HuH-7 (cell line): ENCODE data around the gene DOCK4.

Experiments
- DNase-seq: peaks from one replicate; pipeline ENCODE4 v3.0.0; 2011; ENCODE audit warnings: low spot score

DOCK4 gene

DNA sequence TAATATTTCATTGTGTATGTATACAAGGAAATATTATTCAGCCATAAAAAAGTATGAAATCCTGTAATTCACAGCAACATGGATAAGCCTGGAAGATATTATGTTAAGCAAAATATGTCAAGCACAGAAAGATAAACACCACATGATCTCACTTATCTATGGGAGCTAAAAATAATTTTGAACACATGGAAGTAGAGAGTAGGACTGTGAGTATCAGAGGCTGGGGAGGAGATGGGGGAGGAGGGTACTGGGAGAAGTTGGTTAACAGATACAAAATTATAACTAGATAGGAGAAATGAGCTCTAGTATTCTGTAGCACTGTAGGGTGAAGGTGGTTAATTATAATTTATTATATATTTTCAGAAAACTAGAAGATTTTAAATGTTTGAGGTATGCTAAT lies 132.7 kb downstream of the DOCK4 start:
- DNase-seq: no peak

DNA sequence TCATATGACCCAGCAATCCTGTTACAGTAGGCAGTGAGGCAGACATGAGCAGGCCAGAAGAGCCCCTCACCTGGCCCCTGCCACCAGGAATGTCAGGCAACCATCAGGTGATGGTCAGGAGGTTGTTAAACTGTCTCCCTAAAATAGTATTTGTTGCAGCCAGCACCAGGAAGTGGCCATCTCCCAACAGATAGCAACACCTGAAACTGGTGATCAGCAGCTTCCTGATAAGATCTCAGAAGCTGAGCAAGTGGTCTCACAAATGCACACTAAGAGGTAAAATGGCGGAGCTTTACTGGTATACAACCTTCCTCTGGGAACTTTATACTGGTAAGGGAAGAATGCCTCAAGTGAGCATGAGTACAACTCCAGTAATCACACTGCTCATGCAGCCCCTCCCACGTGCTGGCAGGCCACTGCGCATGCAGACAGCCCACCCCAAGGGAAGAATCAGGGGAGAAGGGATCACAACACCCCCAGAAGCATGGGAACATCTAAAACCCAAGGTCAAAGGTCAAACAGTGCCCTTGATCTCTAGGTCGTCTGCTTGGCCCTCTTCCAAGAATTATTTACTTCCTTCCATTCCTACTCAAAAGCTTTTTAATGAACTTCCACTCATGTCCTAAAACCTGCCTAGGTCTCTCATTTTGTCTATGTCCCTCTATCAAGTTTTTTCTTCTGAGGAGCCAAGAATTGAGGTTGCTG lies 133.5 kb downstream of the DOCK4 start:
- DNase-seq: no peak

DNA sequence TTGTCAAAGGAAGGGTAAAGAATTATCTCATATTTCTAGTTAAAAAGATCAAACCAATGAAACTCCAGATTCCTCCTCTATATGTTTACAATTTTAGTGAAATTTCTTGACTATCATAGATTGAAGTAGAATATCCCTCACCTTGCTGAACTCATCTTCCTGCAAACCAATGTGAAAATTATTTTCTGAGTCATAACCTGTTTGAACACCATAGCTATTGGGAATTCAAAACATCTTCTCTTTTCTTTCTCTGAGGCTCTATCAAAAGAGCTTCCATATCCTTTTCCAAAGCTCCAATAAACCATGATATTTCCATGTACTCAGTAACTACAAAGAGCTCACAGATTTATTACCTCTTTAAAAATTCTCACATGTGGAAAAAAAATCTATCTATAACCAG lies 134.3 kb downstream of the DOCK4 start:
- DNase-seq: no peak

DNA sequence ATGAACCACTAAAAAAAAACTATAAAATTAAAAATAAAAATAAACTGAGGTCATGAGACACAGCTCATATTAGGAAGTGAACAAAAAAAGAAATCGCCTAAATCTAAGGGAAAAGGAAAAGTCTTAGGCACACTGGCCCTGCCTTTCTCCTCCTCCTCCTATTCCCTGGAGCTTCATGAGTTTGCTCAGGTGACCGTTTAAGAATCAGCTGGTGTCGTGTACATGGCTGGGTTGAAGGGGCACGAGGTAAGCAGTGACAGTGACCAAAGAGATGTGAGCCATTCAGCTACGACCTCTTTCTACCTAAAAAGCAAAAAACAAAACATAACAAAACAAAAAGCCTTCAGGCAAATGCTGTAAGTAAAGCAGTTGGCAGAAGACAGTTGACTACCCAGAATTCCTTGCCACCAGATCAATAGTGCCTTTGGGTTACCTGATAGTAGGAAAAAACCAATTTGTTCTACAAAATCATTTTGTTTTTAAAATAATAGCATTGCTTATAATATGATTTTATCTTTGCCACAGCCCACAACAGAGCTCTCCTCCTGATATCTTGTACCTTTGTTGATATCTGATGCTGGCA lies 135.4 kb downstream of the DOCK4 start:
- DNase-seq: no peak

DNA sequence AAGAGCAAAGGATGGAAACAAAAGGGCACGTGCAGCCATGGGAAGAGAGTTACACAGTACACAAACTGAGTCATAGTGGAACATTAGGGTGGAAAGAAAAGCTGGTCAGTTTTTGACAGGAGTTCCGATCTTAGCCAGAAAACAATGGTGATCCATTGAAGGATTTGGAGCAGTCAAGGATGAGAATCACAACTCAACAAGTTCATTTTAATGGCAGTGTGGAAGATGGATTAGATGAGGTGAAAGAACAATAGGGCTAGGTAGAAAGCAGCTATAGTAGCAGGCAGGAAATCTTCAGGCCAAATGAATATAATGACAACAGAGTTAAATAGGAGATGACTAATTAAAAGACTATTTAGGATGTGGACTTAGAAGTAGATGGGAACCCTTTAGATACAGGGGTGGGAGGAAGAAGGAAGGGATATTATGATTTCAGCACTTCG lies 136.3 kb downstream of the DOCK4 start:
- no peak for DNase-seq

DNA sequence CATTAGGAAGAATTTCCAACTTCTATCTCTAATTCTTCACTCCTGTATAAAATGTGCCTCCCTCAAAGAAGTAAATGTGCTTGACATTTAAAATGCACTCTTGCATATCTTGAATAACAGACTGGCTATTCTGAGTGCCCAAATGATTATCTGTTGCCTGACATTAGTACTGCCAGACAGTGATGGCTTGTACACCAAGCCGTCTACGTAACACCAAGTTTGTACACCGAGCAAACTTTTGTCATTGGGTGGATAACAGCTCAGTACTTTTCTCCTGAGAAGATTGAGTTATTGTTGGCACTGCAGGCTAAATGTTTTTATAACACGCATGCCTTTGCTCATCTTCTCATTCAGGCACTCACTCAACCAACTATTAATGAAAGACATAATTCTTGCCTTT lies 137.2 kb downstream of the DOCK4 start:
- DNase-seq: no peak

DNA sequence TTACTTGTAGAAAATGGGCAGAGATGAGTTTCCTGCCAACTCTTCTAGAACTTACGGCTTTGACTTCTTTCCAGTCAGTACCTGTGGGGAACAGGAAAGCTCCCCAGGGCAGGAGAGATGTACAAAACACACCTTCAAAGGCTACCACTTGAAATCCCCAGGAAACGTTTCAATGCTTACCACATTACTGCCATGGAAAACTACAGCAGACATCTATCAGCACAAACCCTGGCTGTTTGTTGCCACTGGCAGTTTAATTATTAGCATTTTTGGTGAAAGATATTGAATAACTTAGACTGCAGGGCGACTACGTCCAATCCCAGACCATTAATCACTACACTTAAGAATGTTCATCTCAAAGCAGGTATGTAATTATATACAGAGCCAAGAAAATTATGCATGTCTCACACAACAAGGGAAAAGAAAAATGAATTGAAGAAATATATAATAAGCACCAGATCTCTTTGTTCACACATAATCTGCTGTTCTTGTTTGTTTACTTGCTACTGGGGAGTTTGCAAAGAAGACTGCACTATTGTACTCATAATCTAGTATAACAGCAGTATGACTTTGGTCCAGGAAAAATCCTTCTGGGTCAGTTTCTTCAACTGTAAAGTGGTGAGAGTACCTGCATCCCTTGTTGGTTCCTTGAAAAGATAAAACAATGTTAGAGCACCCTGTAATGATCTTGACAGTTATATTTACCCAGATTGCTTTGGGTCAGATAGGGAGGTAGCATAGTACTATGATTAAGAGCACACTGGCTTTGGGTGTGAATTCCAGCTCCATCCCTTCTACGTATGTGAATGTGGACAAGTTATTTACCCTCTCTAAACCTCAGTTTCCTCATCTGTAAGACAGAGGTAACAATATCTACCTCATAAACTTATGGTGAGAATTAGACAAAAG lies 138.3 kb downstream of the DOCK4 start:
- no peak for DNase-seq

DNA sequence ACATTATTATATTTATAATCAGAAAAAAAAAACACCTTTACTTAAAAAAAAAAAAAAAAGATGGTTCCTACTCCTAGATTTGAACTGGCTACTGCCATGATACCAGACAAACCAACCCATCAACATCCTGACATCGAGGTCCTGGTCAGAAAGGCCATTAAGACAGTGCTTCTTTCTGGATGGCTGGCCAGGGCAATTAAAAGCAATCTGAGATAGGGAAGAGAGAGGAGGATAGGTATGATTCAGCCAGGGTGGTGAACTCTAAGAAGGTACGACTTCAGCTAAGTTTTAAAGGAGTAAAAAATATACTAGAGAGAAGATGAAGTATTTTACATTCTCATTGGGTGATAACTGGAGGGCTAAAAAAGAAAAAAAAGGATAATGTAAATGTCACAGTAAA lies 139.0 kb downstream of the DOCK4 start:
- no peak for DNase-seq

DNA sequence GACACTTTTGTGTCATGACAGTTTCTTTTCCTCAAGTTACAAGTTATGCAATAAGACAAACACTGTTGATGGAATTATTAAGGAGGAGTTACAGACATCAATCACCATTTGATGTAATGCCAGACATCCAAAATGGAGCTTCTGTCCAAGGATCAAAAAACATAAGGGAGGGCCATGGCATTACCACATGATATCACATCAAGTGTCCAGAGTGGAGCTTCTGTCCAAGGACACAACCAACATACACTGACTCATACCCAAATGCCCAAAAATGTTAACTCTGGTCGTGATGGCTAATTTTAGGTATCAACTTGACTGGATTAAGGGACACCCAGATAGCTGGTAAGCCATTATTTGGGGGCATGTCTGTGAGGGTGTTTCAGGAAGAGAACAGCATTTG lies 140.4 kb downstream of the DOCK4 start:
- DNase-seq: no peak

DNA sequence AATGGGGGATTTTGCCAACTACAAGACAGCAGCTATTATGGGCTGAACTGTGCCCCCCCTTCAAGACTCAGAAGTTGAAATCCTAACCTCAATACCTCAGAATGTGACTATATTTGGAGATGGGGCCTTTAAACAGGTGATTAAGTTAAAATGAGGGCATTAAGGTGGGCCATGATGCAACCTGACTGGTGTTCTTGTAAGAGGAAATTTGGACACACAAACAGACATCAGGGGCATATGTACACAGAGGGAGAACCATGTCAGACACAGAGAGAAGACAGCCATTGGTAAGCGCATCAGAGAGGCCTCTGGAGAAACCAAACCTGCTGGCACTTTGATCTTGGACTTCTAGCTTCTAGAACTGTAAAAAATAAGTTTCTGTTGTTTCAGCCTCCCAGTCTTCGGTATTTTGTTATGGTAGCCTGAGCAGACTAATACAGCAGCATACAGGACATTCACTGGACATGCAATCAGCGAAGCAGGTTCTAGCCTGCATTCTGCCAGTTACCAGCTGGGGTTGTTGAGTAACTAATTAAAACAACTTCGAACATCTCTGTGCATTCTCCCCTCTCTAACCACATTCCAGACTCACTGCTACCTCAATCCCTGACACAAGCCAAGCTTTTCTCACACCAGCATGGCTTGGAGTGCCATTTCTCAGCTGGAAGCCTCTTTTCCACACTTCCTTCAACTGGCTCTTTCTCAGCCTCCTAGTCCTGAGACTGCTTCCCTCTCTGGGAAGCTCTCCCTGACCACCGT lies 141.4 kb downstream of the DOCK4 start:
- no peak for DNase-seq

DNA sequence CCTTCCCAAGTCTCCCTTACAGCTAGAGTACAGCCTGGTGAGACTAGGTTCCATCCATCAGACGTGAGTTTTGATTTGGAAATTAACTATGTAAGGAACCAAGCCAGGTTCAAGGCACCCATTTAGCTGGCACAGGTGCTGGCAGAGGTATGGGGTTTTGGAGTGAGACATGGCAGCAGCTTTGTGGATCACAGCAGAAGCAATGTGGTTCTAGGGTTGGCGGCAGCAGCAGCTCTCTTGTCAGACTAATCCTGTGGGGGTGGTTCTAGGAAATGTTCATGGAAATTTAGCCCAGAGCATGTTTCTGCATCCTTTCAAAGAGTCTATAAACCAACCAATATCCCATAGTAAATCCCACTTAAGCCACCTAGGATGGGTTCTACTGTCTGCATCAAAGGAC lies 142.2 kb downstream of the DOCK4 start:
- DNase-seq: no peak

DNA sequence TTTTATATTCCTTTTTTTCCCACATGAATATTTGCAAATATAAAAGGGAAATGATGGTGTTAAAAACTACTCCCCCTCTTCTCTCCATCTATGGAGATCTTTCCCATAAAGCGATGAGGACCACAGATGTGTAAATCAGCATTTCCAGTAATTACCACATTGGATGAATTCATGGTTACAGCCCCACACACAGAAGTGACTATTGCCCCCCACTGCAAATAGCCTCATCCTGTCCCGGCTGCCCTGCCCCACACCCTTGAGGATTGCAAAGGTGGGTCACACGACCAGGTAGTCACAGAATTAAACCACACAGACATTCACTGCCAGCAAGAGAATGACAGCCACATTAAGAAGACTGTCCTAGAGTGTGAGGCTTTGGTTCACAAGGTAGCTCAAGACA lies 145.1 kb downstream of the DOCK4 start:
- DNase-seq: no peak

DNA sequence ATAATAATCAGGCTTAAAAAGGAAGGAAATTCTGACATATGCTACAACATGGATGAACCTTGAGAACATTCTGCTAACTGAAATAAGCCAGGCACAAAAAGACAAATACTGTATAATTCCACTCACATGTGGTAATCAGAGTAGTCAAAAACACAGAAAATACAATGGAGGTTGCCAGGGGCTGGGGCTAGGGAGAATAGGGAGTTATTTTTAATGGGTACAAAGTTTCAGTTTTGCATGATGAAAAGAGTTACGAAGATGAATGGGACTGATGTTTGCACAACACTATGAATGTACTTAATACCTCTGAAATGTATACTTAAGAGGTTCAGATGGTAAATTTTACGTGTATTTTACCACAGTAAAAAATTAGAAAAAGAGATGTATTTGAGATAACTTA lies 145.6 kb downstream of the DOCK4 start:
- no peak for DNase-seq

DNA sequence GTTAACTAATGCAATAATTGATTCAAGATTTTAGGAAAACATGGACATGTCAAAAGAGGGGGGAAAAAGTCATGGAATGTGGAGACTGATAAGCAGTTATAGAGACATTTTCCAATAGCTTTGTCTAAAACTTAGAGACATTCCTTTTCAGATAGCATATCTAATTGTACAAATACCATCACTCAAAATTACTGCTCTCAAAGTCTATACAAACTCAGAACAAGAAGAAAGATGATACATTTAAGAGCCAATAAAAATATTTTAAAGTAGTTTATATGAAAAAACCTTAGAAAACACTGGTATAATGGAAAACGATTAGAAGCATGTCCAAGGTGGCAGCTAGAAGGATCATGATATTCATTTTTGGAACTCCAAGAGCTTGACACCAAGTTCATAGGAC lies 146.5 kb downstream of the DOCK4 start:
- no peak for DNase-seq

DNA sequence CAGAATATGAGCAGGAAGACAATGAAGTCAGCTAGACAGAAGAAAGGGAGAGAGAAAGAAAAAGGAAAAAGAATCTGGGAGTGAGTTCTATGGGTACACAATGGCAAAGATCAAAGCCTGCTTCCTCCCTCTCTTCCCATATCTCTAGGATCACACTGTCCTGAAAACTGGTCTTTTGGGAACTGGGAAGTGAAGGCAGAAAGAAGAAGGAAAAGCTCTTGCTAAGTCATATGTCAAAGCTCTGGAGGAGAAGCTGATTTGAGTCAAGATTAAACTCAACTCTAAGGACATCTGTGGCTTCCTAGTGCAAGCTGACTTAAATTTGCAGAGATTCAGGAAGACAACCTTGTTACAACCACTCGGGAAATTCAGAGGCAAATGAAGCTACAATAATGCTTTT lies 147.5 kb downstream of the DOCK4 start:
- DNase-seq: no peak

DNA sequence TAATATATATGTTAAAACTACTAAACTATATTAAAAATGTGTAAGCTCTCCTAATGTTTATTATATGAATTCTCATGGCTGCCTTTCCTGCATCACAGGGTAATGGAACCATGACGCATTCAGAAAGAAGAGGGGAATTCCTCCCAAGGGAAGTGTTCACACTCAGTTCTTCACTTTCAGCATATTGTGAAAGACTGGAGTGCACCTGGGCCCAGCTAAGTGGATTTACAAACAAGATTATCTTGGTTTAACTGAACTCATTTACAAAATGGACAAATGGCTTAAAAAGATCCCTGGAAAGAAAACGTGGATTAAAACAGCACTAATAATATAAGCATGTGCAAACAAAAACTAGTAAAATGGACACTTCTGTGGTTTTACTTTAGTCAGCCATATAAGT lies 149.8 kb downstream of the DOCK4 start:
- DNase-seq: peak; percentile 40

DNA sequence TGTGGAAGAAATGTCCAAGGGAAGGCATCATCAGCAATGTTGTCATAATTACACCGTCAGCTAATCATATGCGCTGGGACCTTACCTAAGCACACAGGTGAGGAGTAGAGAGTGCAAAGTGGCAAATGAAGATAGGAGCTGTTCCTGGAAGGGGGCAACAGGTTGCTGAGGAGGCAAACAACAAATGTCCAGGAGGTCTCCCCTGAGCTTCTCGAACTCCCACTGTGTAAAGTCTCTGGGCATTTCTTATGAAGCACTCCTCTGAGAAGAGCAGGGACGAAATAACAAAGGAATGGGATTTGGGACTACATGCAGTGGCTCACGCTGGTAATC lies 152.5 kb downstream of the DOCK4 start:
- DNase-seq: no peak

DNA sequence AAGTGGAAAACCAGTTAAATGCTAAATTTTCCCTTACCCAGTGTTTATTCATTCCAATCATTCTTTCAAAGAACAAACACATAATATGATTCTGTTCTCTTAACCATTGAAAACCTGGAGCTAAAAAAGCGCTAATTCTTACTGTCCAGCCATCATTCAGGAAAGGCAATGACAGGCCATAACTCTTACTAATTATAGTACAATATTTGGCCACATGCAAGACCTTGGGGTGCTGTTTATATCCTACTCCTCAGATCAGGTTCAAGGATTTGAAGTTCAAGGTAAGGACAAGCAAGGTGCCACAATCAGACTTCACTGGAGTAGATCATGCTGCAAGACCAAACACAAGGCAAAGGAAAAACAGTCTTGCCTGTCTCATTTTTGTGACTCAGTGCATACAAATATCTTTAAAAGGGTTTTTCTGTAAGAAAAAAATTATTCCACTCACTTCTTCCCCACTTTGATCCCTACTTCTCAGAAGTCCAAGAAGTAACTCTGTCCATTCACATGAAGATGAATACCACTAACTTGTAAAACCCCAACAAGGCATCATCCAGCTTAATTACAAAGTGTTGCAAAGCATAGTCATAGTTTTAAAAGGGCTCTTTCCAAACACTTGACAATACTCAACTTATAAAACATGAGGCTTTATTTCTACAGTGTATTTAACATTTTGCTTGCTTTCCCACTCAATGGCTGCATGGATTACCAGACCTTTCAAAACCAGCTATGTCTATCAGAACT lies 153.0 kb downstream of the DOCK4 start:
- no peak for DNase-seq

DNA sequence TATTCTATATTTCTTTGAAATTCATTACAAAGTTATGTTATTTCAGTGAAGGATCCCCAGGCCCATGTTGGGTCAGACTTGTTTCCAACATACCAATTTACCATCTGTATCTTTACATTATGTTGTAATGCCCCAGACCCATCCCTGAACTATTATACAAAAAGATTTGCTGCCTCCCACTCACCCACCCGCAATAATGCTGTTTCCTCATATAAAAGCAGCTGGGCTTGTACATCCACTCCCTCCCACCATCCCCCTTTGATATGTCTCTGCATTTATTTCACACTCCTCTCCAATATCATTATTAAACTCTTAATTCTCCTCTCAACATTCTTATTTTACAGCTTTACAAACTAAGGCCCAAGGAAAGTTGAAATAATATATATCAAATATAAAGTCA lies 153.7 kb downstream of the DOCK4 start:
- no peak for DNase-seq

DNA sequence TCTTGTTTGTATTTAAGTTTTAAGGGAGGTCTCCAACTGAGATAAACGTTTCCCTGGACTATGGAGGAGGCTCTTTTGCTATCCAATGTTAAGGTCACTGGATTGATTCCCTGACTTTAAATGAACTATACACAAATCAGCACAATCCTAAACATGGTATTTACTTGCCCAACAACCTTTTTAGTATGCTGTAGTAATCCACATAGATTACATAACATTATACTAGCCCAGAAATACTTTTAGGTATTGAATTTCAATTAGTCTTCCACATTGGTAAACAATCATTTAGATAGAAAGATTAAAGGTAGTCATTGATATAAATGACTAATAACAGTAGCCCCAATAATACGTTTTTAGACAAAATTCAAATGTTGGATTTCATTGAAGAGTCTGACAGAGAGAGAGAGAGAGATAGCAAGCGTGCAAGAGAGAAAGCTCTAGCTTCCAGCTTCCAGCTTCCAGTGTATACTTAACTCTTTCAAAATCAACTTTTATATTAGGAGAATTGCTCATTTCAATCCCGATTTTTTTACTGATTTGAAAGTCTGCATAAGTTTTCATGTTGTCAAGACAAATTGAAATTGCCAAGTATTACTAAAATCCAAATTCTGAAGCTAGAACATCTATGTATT lies 155.8 kb downstream of the DOCK4 start:
- DNase-seq: no peak

DNA sequence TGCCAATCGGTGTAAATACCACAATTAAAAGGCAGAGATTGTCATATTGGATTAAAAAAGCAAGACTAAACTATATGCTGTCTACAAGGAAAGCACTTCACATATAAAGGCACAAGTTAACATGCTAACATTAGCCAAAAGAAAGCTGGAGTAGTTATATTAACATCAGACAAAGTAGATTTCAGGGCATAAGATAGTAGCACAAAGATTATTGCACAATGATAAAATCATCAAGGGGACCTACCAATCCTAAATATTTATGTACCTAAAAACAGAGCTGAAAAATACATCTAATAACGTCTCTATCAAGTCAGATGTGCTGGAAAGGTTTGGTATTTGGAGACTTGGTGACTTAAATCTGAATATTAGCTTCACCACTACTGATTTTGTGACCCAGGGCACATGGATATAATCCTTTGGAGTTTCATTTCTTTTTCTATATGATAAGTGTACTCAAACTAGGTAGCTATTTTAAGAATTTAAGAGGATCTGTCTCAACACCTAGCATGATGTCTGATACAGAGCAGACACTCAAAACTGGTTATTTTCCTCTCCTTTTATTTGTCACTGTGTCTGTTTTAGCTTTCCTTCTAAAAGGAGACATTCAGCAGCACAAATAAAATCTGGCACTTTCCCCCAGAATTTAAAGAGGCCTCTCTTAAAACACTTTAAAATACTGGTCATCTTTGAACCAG lies 156.5 kb downstream of the DOCK4 start:
- DNase-seq: no peak
